WTC11 (cell line): ENCODE data around the gene ITPR2. TPM values are rescaled to one million over a fixed set of nuclear protein-coding genes. Genes with fewer than 3 reads are reported as not detected.

Experiments used
- ATAC-seq: fragments of 200-7000 bp; cut with Tn5 transposase; 2 replicates; pipeline ENCODE4 v1.10.0; 2021; ENCODE audit warnings: mild to moderate bottlenecking, moderate library complexity
- CTCF ChIA-PET: fragments of 300-600 bp; sonication (Branson Sonifier 250); formaldehyde crosslinking; loops from one replicate; lab custom pipeline; 2021; ENCODE audit warnings: antibody characterized with exemption; lab: Charles Lee
- POLR2A ChIA-PET: fragments of 350-600 bp; sonication (Branson Sonifier 250); formaldehyde crosslinking; loops from one replicate; lab custom pipeline; 2021; ENCODE audit warnings: antibody characterized with exemption; lab: Charles Lee
- DNase-seq: peaks from one replicate; pipeline ENCODE4 v3.0.0; 2021; ENCODE audit warnings: low spot score
- H3K27ac Mint-ChIP-seq: 2 replicates; pipeline ENCODE4 v1.8.0; 2021; ENCODE audit warnings: mixed read lengths
- H3K27me3 Mint-ChIP-seq: 2 replicates; pipeline ENCODE4 v1.8.0; 2021; ENCODE audit warnings: low read depth, mild to moderate bottlenecking, moderate library complexity, mixed read lengths
- H3K36me3 Mint-ChIP-seq: 2 replicates; pipeline ENCODE4 v1.8.0; 2021; ENCODE audit warnings: mixed read lengths
- H3K4me1 Mint-ChIP-seq: 2 replicates; pipeline ENCODE4 v1.8.0; 2022; ENCODE audit warnings: mixed read lengths
- H3K4me3 Mint-ChIP-seq: 2 replicates; pipeline ENCODE4 v1.8.0; 2021; ENCODE audit warnings: mild to moderate bottlenecking, moderate library complexity, mixed read lengths
- H3K9me3 Mint-ChIP-seq: 2 replicates; pipeline ENCODE4 v1.8.0; 2021; ENCODE audit warnings: mixed read lengths
- E2F1 ChIP-seq: sonication (generic); formaldehyde crosslinking; IDR thresholded peaks from 2 replicates; pipeline ENCODE4 v1.8.0; 2022; ENCODE audit warnings: mild to moderate bottlenecking, missing genetic modification reagents
- ELF4 ChIP-seq: sonication (generic); formaldehyde crosslinking; IDR thresholded peaks from 2 replicates; pipeline ENCODE4 v1.8.1; 2022; ENCODE audit warnings: low read depth, mild to moderate bottlenecking, moderate library complexity, missing genetic modification reagents
- ESRRA ChIP-seq: sonication (generic); formaldehyde crosslinking; IDR thresholded peaks from 2 replicates; pipeline ENCODE4 v1.8.1; 2022; ENCODE audit warnings: mild to moderate bottlenecking, missing genetic modification reagents, borderline replicate concordance
- JUN ChIP-seq: sonication (generic); formaldehyde crosslinking; IDR thresholded peaks from 2 replicates; pipeline ENCODE4 v1.8.0; 2023; ENCODE audit warnings: mild to moderate bottlenecking, missing genetic modification reagents
- NR1H2 ChIP-seq: sonication (generic); formaldehyde crosslinking; IDR thresholded peaks from 2 replicates; pipeline ENCODE4 v1.9.0; 2021; ENCODE audit warnings: mild to moderate bottlenecking, moderate library complexity, missing genetic modification reagents
- ZNF121 ChIP-seq: sonication (generic); formaldehyde crosslinking; IDR thresholded peaks from 2 replicates; pipeline ENCODE4 v1.8.0; 2023; ENCODE audit warnings: missing genetic modification reagents
- ZNF232 ChIP-seq: sonication (generic); formaldehyde crosslinking; IDR thresholded peaks from 2 replicates; pipeline ENCODE4 v1.8.0; 2022; ENCODE audit warnings: mild to moderate bottlenecking, missing genetic modification reagents
- ZNF263 ChIP-seq: sonication (generic); formaldehyde crosslinking; IDR thresholded peaks from 2 replicates; pipeline ENCODE4 v1.8.1; 2022; ENCODE audit warnings: low read depth, mild to moderate bottlenecking, moderate library complexity, missing genetic modification reagents
- total RNA-seq: library from RNA; stranded (reverse); gene quantifications from 3 replicates; pipeline ENCODE4 v1.2.3, GENCODE V29; 2021
- TF ChIP-seq, protein P1 (sequence below): sonication (generic); formaldehyde crosslinking; IDR thresholded peaks from 2 replicates; pipeline ENCODE4 v1.8.0; 2022; ENCODE audit warnings: missing genetic modification reagents
- TF ChIP-seq, protein P2 (sequence below): sonication (generic); formaldehyde crosslinking; conservative IDR thresholded peaks from 2 replicates; pipeline ENCODE4 v1.8.1; 2023; ENCODE audit warnings: mild to moderate bottlenecking, low read depth, missing genetic modification reagents, moderate library complexity
- TF ChIP-seq, protein P3 (sequence below): sonication (generic); formaldehyde crosslinking; IDR thresholded peaks from 2 replicates; pipeline ENCODE4 v1.8.0; 2023; ENCODE audit warnings: missing genetic modification reagents, mild to moderate bottlenecking, borderline replicate concordance
- TF ChIP-seq, protein P4 (sequence below): fragments of 250-450 bp; sonication (Bioruptor Pico); IDR thresholded peaks from 2 replicates; pipeline ENCODE4 v1.8.0; 2021; ENCODE audit warnings: mild to moderate bottlenecking
- TF ChIP-seq, protein P5 (sequence below): fragments of 250-450 bp; sonication (Bioruptor Pico); IDR thresholded peaks from 2 replicates; pipeline ENCODE4 v1.9.0; 2021; ENCODE audit warnings: mild to moderate bottlenecking
- TF ChIP-seq, protein P6 (sequence below): sonication (generic); formaldehyde crosslinking; IDR thresholded peaks from 2 replicates; pipeline ENCODE4 v1.8.1; 2022; ENCODE audit warnings: missing genetic modification reagents, borderline replicate concordance

The ITPR2 gene
- total RNA-seq, 1 experiment from 2014 or later, result 50.7 TPM

GRCh38 chr12:26872625-26873024 is 39.6 kb upstream of the ITPR2 start:
- POLR2A ChIA-PET, result no interaction called here
- Mint-ChIP-seq H3K4me3 (no peak overlapping the region), H3K9me3 (no peaks in the 10 kb centered on the region), H3K36me3 (no peaks in the 10 kb centered on the region), H3K27ac (no peak overlapping the region), H3K27me3 (no peaks in the 10 kb centered on the region), H3K4me1 (no peaks in the 10 kb centered on the region)
- no peak for TF ChIP-seq ZNF232
- TF ChIP-seq JUN (CRISPR knock-in tag), result no peak
- TF ChIP-seq, protein P1, sequence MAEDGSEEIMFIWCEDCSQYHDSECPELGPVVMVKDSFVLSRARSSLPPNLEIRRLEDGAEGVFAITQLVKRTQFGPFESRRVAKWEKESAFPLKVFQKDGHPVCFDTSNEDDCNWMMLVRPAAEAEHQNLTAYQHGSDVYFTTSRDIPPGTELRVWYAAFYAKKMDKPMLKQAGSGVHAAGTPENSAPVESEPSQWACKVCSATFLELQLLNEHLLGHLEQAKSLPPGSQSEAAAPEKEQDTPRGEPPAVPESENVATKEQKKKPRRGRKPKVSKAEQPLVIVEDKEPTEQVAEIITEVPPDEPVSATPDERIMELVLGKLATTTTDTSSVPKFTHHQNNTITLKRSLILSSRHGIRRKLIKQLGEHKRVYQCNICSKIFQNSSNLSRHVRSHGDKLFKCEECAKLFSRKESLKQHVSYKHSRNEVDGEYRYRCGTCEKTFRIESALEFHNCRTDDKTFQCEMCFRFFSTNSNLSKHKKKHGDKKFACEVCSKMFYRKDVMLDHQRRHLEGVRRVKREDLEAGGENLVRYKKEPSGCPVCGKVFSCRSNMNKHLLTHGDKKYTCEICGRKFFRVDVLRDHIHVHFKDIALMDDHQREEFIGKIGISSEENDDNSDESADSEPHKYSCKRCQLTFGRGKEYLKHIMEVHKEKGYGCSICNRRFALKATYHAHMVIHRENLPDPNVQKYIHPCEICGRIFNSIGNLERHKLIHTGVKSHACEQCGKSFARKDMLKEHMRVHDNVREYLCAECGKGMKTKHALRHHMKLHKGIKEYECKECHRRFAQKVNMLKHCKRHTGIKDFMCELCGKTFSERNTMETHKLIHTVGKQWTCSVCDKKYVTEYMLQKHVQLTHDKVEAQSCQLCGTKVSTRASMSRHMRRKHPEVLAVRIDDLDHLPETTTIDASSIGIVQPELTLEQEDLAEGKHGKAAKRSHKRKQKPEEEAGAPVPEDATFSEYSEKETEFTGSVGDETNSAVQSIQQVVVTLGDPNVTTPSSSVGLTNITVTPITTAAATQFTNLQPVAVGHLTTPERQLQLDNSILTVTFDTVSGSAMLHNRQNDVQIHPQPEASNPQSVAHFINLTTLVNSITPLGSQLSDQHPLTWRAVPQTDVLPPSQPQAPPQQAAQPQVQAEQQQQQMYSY (CRISPR knock-in tag), result no peak
- no peak for TF ChIP-seq ELF4 (CRISPR knock-in tag)
- CTCF ChIA-PET, result interaction anchor here (1.0 to 1.4 kb wide), 3 partner anchors 9 to 27 kb away, joined by 3 to 8 read pairs (median 4); no protein-coding TSS in a partner anchor
- no peak for ATAC-seq
- no peak for DNase-seq

DNA sequence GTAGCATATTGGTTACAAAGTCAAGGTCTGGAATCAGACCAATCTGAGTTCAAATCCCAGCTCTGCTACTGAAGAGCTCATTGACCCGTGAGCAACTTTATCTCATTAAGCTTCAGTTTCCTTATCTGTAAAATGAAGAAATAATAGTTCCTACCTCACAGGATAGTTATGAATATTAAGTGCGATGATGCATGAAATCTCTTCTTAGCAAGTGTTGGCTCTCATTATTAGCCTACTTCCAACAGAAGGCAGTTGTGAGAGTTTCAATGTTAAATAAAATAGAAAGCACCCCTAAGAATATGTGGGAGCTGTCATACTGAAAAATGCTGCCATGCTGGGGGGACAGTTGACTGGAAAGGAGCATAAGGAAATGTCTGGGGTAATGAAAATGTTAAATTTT is 39.0 kb upstream of the ITPR2 start:
- H3K4me3 Mint-ChIP-seq, result no peak overlapping the region
- POLR2A ChIA-PET, result no interaction called here
- H3K9me3 Mint-ChIP-seq, result no peaks in the 10 kb centered on the region
- ATAC-seq, result no peak
- H3K4me1 Mint-ChIP-seq, result no peaks in the 10 kb centered on the region
- CTCF ChIA-PET, result interaction anchor here (0.9 to 1.4 kb wide), 2 partner anchors 13 to 14 kb away, joined by 4 to 8 read pairs; no protein-coding TSS in a partner anchor
- H3K27me3 Mint-ChIP-seq, result no peaks in the 10 kb centered on the region
- no peak overlapping the region for H3K27ac Mint-ChIP-seq
- H3K36me3 Mint-ChIP-seq, result no peaks in the 10 kb centered on the region
- DNase-seq, result no peak
- TF ChIP-seq ZNF263 (CRISPR knock-in tag), result no peak
- no peak for TF ChIP-seq ESRRA (CRISPR knock-in tag)
- TF ChIP-seq ZNF121 (CRISPR knock-in tag), result no peak
- TF ChIP-seq, protein P2, sequence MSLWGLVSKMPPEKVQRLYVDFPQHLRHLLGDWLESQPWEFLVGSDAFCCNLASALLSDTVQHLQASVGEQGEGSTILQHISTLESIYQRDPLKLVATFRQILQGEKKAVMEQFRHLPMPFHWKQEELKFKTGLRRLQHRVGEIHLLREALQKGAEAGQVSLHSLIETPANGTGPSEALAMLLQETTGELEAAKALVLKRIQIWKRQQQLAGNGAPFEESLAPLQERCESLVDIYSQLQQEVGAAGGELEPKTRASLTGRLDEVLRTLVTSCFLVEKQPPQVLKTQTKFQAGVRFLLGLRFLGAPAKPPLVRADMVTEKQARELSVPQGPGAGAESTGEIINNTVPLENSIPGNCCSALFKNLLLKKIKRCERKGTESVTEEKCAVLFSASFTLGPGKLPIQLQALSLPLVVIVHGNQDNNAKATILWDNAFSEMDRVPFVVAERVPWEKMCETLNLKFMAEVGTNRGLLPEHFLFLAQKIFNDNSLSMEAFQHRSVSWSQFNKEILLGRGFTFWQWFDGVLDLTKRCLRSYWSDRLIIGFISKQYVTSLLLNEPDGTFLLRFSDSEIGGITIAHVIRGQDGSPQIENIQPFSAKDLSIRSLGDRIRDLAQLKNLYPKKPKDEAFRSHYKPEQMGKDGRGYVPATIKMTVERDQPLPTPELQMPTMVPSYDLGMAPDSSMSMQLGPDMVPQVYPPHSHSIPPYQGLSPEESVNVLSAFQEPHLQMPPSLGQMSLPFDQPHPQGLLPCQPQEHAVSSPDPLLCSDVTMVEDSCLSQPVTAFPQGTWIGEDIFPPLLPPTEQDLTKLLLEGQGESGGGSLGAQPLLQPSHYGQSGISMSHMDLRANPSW, result no peak
- TF ChIP-seq NR1H2, result no peak
- TF ChIP-seq, protein P3, sequence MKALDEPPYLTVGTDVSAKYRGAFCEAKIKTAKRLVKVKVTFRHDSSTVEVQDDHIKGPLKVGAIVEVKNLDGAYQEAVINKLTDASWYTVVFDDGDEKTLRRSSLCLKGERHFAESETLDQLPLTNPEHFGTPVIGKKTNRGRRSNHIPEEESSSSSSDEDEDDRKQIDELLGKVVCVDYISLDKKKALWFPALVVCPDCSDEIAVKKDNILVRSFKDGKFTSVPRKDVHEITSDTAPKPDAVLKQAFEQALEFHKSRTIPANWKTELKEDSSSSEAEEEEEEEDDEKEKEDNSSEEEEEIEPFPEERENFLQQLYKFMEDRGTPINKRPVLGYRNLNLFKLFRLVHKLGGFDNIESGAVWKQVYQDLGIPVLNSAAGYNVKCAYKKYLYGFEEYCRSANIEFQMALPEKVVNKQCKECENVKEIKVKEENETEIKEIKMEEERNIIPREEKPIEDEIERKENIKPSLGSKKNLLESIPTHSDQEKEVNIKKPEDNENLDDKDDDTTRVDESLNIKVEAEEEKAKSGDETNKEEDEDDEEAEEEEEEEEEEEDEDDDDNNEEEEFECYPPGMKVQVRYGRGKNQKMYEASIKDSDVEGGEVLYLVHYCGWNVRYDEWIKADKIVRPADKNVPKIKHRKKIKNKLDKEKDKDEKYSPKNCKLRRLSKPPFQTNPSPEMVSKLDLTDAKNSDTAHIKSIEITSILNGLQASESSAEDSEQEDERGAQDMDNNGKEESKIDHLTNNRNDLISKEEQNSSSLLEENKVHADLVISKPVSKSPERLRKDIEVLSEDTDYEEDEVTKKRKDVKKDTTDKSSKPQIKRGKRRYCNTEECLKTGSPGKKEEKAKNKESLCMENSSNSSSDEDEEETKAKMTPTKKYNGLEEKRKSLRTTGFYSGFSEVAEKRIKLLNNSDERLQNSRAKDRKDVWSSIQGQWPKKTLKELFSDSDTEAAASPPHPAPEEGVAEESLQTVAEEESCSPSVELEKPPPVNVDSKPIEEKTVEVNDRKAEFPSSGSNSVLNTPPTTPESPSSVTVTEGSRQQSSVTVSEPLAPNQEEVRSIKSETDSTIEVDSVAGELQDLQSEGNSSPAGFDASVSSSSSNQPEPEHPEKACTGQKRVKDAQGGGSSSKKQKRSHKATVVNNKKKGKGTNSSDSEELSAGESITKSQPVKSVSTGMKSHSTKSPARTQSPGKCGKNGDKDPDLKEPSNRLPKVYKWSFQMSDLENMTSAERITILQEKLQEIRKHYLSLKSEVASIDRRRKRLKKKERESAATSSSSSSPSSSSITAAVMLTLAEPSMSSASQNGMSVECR (CRISPR knock-in tag), result no peak
- no peak for TF ChIP-seq E2F1 (CRISPR knock-in tag)
- TF ChIP-seq, protein P4, sequence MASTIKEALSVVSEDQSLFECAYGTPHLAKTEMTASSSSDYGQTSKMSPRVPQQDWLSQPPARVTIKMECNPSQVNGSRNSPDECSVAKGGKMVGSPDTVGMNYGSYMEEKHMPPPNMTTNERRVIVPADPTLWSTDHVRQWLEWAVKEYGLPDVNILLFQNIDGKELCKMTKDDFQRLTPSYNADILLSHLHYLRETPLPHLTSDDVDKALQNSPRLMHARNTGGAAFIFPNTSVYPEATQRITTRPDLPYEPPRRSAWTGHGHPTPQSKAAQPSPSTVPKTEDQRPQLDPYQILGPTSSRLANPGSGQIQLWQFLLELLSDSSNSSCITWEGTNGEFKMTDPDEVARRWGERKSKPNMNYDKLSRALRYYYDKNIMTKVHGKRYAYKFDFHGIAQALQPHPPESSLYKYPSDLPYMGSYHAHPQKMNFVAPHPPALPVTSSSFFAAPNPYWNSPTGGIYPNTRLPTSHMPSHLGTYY, result no peak
- TF ChIP-seq, protein P5, sequence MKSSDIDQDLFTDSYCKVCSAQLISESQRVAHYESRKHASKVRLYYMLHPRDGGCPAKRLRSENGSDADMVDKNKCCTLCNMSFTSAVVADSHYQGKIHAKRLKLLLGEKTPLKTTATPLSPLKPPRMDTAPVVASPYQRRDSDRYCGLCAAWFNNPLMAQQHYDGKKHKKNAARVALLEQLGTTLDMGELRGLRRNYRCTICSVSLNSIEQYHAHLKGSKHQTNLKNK (CRISPR knock-in tag), result no peak
- TF ChIP-seq, protein P6, sequence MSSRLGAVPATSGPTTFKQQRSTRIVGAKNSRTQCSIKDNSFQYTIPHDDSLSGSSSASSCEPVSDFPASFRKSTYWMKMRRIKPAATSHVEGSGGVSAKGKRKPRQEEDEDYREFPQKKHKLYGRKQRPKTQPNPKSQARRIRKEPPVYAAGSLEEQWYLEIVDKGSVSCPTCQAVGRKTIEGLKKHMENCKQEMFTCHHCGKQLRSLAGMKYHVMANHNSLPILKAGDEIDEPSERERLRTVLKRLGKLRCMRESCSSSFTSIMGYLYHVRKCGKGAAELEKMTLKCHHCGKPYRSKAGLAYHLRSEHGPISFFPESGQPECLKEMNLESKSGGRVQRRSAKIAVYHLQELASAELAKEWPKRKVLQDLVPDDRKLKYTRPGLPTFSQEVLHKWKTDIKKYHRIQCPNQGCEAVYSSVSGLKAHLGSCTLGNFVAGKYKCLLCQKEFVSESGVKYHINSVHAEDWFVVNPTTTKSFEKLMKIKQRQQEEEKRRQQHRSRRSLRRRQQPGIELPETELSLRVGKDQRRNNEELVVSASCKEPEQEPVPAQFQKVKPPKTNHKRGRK (CRISPR knock-in tag), result no peak
- TF ChIP-seq, protein P1 (CRISPR knock-in tag), result no peak
